ENCODE data around the gene PROSER3.

- TF ChIP-seq PKNOX1 (IDR thresholded peaks at IDR 0.05) (no peak), SP1 (IDR thresholded peaks at IDR 0.05) (no peak), HDGF (IDR thresholded peaks at IDR 0.05; ENCODE audit: borderline replicate concordance) (no peak), ARNT (IDR thresholded peaks at IDR 0.05) (no peak)
Measured at GRCh38 chr19:35788205-35788960, 30.4 kb downstream of the PROSER3 start.
